H1 (cell line): ENCODE results near the gene RTN4RL2. TPM values are rescaled to one million over a fixed set of nuclear protein-coding genes. Genes with fewer than 3 reads are reported as not detected.

Source experiments
- TAF7 ChIP-seq: optimal IDR thresholded peaks from 2 replicates; pipeline ENCODE3; 2011; ENCODE audit warnings: low read depth, mild to moderate bottlenecking, inconsistent platforms, low read length, moderate library complexity, borderline replicate concordance
- polyA plus RNA-seq, 7 experiments: library from polyadenylated mRNA; depleted of rRNA in 3 of 7; stranded (reverse) in 5 of 7; unstranded in 2 of 7; fragments of >200 nt in 5 of 7; fragments of 200-250 nt in 2 of 7; gene quantifications; 1 replicate in 5 of 7; 2 replicates in 1 of 7; 4 replicates in 1 of 7; pipeline versions ENCODE4 v1.2.1 to v1.2.3, GENCODE V29; 2011 to 2013; ENCODE audit warnings: missing spikeins in 2 of 7, mixed read lengths in 2 of 7
- total RNA-seq: library from RNA; stranded (reverse); fragmentation: NEBNext Ultra II Directional; extraction: Animal tissue kit (Norgen Biotek cat#: 25700); gene quantifications from 2 replicates; pipeline ENCODE4 v1.2.1, GENCODE V29; 2021
- TF ChIP-seq, protein P1 (sequence below): fragments of 300-600 bp; sonication (generic); IDR thresholded peaks from 2 replicates; pipeline ENCODE4 v1.7.1; 2012; ENCODE audit warnings: low read length, moderate library complexity, mild to moderate bottlenecking, inconsistent platforms; ENCODE audit not compliant: insufficient replicate concordance

The RTN4RL2 gene
- total and polyA plus RNA-seq, 2 of the 8 experiments (the other 6 are each of a cell fraction or from before 2014, with no cell fraction given), result 11.4 to 23.7 TPM

DNA sequence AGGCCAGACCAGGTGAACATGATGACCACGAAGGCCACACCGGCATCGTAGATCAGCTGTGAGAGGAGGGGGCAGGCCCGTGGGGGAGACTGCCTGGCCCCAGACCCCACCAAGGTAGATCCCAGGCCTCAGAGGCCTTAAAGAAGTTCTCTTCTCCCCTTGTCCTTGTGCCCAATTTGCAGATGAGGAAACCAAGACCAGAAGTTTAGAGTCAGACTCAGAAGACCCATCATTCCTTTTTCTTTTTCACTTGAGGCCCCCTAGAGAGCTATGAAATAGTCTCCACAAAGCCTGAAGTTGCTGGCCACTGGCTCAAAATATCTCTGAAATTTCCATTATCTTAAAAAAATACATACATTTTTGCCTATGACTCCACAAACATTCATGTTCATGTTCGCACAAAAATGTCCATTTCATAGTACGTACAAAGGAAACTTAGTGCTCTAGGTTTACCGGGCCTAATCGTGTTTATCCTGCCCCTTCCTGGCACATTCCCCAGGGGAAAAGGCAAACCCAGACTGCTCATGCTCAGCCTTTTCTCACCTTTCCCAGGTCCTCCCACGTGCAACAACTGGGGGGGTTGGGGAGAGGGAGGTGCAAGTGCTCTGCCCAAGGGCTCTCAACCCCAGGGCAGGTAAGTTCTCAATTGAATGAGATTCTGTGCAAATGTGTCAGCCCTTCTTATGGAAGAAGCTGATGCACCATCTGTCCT is 35.9 kb downstream of the RTN4RL2 start (continued):
- TF ChIP-seq, protein P1, sequence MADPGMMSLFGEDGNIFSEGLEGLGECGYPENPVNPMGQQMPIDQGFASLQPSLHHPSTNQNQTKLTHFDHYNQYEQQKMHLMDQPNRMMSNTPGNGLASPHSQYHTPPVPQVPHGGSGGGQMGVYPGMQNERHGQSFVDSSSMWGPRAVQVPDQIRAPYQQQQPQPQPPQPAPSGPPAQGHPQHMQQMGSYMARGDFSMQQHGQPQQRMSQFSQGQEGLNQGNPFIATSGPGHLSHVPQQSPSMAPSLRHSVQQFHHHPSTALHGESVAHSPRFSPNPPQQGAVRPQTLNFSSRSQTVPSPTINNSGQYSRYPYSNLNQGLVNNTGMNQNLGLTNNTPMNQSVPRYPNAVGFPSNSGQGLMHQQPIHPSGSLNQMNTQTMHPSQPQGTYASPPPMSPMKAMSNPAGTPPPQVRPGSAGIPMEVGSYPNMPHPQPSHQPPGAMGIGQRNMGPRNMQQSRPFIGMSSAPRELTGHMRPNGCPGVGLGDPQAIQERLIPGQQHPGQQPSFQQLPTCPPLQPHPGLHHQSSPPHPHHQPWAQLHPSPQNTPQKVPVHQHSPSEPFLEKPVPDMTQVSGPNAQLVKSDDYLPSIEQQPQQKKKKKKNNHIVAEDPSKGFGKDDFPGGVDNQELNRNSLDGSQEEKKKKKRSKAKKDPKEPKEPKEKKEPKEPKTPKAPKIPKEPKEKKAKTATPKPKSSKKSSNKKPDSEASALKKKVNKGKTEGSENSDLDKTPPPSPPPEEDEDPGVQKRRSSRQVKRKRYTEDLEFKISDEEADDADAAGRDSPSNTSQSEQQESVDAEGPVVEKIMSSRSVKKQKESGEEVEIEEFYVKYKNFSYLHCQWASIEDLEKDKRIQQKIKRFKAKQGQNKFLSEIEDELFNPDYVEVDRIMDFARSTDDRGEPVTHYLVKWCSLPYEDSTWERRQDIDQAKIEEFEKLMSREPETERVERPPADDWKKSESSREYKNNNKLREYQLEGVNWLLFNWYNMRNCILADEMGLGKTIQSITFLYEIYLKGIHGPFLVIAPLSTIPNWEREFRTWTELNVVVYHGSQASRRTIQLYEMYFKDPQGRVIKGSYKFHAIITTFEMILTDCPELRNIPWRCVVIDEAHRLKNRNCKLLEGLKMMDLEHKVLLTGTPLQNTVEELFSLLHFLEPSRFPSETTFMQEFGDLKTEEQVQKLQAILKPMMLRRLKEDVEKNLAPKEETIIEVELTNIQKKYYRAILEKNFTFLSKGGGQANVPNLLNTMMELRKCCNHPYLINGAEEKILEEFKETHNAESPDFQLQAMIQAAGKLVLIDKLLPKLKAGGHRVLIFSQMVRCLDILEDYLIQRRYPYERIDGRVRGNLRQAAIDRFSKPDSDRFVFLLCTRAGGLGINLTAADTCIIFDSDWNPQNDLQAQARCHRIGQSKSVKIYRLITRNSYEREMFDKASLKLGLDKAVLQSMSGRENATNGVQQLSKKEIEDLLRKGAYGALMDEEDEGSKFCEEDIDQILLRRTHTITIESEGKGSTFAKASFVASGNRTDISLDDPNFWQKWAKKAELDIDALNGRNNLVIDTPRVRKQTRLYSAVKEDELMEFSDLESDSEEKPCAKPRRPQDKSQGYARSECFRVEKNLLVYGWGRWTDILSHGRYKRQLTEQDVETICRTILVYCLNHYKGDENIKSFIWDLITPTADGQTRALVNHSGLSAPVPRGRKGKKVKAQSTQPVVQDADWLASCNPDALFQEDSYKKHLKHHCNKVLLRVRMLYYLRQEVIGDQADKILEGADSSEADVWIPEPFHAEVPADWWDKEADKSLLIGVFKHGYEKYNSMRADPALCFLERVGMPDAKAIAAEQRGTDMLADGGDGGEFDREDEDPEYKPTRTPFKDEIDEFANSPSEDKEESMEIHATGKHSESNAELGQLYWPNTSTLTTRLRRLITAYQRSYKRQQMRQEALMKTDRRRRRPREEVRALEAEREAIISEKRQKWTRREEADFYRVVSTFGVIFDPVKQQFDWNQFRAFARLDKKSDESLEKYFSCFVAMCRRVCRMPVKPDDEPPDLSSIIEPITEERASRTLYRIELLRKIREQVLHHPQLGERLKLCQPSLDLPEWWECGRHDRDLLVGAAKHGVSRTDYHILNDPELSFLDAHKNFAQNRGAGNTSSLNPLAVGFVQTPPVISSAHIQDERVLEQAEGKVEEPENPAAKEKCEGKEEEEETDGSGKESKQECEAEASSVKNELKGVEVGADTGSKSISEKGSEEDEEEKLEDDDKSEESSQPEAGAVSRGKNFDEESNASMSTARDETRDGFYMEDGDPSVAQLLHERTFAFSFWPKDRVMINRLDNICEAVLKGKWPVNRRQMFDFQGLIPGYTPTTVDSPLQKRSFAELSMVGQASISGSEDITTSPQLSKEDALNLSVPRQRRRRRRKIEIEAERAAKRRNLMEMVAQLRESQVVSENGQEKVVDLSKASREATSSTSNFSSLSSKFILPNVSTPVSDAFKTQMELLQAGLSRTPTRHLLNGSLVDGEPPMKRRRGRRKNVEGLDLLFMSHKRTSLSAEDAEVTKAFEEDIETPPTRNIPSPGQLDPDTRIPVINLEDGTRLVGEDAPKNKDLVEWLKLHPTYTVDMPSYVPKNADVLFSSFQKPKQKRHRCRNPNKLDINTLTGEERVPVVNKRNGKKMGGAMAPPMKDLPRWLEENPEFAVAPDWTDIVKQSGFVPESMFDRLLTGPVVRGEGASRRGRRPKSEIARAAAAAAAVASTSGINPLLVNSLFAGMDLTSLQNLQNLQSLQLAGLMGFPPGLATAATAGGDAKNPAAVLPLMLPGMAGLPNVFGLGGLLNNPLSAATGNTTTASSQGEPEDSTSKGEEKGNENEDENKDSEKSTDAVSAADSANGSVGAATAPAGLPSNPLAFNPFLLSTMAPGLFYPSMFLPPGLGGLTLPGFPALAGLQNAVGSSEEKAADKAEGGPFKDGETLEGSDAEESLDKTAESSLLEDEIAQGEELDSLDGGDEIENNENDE, result no peak
- TF ChIP-seq TAF7, result no peak
